Measurements from ENCODE around the gene OSBPL9. TPM values are rescaled to one million over a fixed set of nuclear protein-coding genes. Genes with fewer than 3 reads are reported as not detected.

Gene OSBPL9
- total and polyA plus RNA-seq, 9 of the 15 experiments (the other 6 are each of a cell fraction or from before 2014, with no cell fraction given) = 43.9 to 217 (median 170) TPM

- TF ChIP-seq NKRF (IDR thresholded peaks at IDR 0.05; ENCODE audit: borderline replicate concordance) (0 out of 2 replicates have a peak, but pooled peaks have one; percentile 34), SAP30 (IDR thresholded peaks at IDR 0.05; ENCODE audit: borderline replicate concordance, insufficient read depth, low read depth, low read length, poor library complexity, severe bottlenecking) (no peak), ZNF699 (CRISPR knock-in tag; IDR thresholded peaks at IDR 0.05; ENCODE audit: insufficient replicate concordance) (no peak), ZBTB17 (CRISPR knock-in tag; IDR thresholded peaks at IDR 0.05) (no peak), TARDBP (IDR thresholded peaks at IDR 0.05) (no peak), FOXA3 (CRISPR knock-in tag; conservative IDR thresholded peaks at IDR 0.05 in 1 of 2, IDR thresholded peaks at IDR 0.05 in 1 of 2) (no peak), PCBP1 (IDR thresholded peaks at IDR 0.05; ENCODE audit: low read depth, low read length, poor library complexity, severe bottlenecking) (no peak), ARNT (IDR thresholded peaks at IDR 0.05) (0 out of 4 replicates have a peak, but pooled peaks of 1 of the 2 experiments have one; percentile 35), ZNF407 (IDR thresholded peaks at IDR 0.05; ENCODE audit: low read depth) (0 out of 2 replicates have a peak, but pooled peaks have one; percentile 51), EP400 (IDR thresholded peaks at IDR 0.05) (no peak; the same call in 1 of the 2 replicates), TRIM28 (IDR thresholded peaks at IDR 0.05) (no peak), STAT5B (CRISPR knock-in tag; IDR thresholded peaks at IDR 0.05) (no peak), RNF2 (IDR thresholded peaks at IDR 0.05) (no peak), ZNF324 (CRISPR knock-in tag; IDR thresholded peaks at IDR 0.05) (no peak), KLF10 (CRISPR knock-in tag; IDR thresholded peaks at IDR 0.05) (no peak), HMBOX1 (IDR thresholded peaks at IDR 0.05) (no peak), ZBTB7A (IDR thresholded peaks at IDR 0.05; ENCODE audit: borderline replicate concordance, control insufficient read depth, low read depth, low read length) (no peak)
Observed at GRCh38 chr1:51741121-51741681, 124.3 kb downstream of the OSBPL9 start (continued).
